GM12801 (cell line): ENCODE results near the gene PNMT.

Experiments used
- TF ChIP-seq, protein P1 (sequence below): IDR thresholded peaks from one replicate; pipeline ENCODE4 v1.5.1; 2011; ENCODE audit warnings: control low read depth; ENCODE audit not compliant: insufficient read length; ENCODE audit errors: extremely low read depth

PNMT gene

DNA sequence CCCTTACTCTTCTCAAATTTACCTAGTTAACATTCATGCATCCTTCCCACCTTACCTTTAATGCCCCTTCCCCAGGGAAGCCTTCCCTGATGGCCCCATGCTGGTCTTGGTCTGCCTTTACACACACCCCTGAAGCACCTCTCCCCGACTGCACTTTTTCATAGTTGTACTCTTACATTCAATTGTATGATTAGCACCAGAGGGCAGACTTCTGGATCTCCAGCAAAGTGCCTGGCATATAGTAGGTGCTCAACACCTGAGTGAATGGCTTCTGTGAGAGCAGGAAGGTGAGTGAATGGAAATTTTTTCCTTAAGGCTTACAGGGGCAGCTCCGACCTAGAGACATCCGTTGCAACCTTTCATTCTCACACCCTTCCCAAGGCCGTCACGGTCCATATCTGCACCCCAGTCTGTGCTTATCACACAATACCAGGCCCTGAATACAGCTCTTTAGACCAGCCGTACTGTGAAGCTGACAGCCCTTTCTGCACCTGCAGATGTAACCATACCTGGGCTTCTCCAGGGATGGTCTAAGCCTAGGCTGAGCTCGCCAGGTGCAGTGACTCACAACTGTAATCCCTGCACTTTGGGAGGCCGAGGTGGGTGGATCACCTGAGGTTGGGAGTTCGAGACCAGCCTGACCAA lies 15.2 kb downstream of the PNMT start:
- TF ChIP-seq, protein P1, sequence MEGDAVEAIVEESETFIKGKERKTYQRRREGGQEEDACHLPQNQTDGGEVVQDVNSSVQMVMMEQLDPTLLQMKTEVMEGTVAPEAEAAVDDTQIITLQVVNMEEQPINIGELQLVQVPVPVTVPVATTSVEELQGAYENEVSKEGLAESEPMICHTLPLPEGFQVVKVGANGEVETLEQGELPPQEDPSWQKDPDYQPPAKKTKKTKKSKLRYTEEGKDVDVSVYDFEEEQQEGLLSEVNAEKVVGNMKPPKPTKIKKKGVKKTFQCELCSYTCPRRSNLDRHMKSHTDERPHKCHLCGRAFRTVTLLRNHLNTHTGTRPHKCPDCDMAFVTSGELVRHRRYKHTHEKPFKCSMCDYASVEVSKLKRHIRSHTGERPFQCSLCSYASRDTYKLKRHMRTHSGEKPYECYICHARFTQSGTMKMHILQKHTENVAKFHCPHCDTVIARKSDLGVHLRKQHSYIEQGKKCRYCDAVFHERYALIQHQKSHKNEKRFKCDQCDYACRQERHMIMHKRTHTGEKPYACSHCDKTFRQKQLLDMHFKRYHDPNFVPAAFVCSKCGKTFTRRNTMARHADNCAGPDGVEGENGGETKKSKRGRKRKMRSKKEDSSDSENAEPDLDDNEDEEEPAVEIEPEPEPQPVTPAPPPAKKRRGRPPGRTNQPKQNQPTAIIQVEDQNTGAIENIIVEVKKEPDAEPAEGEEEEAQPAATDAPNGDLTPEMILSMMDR, result no peak

DNA sequence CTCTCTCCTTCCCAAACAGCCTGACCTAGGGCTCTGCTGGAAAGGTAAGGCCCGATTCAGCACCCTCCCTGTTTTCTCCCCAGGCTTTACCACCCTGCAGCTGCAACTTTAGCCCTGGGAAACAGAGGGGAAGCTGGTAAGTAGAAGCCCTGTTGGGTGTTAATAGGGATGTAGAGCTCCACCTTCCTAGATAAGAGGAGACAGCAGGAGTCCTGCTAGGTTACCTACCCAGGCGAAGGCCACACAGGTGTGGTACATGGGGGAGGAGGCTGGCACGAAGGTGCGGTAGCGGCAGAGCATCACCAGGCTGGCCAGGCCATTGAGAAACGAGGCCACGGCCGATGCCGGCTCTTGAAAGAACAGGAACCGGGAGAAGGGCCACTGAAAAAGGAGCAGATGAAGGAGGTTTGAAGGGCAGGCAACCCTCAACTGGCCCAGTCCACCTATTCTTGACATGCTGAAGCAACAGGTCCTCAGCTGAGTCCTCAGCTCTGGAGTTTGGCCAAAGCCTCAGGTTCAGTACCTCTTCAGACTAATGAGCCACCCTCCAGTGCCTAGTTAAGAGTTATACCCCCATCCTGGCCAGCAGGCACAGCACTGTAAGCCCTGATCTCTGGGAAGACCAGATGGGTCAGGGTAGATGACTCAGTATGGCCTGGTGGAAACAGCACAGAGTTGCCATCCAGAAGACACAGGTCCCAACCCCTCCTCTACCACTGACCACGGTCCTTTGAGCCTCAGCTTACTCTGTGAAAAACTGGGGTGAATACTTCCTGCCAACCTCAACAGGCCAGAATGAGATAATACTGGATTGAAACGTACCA lies 16.3 kb downstream of the PNMT start:
- TF ChIP-seq, protein P1, result no peak

DNA sequence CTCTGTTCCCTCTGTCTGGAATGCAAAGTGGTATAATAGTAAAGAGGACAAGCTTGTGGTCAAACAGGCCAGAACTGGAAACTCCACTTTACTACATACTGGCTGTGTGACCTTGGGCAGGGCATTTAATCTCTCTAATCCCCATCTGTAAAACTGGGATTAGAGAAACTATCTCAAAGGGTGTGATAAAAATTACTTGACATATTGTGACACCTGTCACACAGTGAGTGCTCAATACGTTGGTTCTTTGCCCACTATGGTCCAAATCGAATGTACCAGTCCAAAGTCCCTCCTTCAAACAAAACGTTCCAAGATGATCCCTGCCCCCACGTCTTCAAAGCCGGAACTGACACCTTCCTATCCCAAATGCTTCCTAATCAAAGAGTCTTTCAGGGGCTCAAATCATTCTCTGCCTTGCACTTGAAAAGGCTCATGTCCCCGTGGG lies 18.9 kb downstream of the PNMT start:
- TF ChIP-seq, protein P1, result no peak

DNA sequence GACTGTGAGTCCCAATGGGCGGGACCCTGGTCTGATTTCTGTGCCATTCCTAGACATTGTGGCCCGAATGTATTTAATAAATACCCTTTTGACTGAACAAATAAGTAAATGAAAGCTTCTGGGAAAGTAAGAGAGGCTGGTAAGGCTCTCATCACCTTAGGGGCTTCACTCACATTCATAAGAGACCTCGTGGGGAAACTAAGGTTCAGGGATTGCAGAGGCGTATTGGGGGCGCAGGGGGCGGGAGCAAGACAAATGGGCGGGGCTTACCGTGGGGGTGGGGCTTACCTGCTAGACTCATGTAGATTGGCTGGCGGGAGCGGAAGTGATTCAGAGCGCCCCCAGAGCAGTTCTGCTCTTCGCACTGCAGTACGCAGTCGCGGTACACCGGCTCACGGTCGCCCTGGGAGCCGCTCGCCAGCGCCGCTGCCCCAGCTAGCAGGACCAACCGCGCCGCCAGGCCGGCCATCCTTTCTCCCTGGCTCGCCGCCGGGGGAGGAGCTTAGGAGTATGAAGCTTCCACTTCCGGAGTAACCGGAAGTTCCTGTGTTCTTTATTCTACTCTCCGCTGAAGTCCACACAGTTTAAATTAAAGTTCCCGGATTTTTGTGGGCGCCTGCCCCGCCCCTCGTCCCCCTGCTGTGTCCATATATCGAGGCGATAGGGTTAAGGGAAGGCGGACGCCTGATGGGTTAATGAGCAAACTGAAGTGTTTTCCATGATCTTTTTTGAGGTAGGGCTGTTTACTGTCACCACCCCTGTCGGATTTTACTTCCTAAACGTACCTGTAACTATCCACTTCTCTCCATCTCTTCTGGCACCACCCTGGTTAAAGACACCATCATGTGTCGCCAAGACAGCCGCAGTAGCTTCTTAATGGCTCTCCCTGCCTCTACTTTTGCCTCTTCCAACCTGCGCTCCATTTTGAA lies 19.6 kb downstream of the PNMT start, which contains the start of gene PGAP3:
Gene PGAP3, minus strand, starts transcription at position 512 of the 929 bp plus-strand sequence. Its CDS starts 43 bp downstream, at position 469.
- TF ChIP-seq, protein P1, result no peak

DNA sequence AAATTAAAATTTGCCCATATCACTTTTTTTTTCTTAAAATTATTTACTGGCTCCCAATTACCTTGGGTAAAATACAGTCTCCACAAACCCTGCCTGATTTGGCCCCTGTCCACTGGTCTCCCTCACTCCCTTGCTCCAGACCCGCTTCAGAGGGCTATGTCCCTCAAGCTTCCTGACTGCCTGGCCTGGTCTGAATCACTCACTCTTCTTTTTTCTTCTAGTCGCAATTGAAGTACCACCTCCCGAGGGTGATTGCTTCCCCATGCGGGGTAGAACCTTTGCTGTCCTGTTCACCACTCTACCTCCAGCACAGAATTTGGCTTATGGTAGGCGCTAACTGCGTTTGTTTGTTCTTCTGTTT lies 20.2 kb downstream of the PNMT start:
- TF ChIP-seq, protein P1, result no peak

DNA sequence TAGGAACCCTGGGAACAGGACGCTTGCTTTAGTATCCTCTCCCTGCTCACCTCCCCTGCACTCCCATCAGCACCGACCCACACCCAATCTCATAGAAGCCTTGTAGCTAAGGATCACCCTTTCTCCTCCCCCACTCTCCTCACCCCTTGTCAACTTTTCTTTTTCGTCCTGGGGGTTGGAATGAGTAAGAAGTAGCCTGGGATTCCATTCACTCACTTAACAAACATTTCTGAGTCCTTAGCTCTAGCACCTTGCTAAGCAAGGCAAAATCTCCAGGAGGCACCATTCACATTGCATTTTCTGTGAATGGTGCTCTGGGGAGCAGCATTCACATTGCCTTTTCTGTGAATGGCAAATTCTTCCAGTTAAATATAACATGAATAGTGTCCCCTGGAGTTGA lies 20.7 kb downstream of the PNMT start:
- TF ChIP-seq, protein P1, result no peak

DNA sequence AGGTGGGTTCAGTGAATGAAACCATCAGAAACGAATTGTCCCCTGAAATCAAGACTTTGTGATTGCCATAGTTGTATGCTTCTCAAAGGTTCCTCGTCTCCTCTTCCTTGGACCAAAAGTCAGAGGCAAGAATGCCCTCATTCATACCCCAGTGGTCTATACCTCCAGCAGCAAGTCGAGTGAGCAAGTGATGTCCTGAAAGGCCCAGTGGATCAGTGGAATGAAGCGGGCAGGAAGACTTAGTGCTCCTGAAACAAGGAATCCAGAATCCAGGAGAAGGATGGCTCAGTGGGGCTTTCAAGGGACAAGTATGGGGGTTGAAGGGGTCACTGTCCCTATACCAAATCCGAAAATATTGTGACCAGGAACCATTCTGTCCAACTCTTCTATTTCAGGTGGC lies 26.3 kb downstream of the PNMT start:
- TF ChIP-seq, protein P1, result no peak
